Sigmoid colon (tissue), 7 donors: ENCODE results near the gene GIMAP5. TPM values are rescaled to one million over a fixed set of nuclear protein-coding genes. Genes with fewer than 3 reads are reported as not detected.
A peak's percentile ranks its signal among the peaks of the same experiment; 100 is the strongest.

ENCODE experiments used
- DNase-seq: peaks from one replicate; pipeline ENCODE4 v3.0.0-alpha.2; 2019
- H3K27ac ChIP-seq, 4 donors: fragments of 200-600 bp; sonication (generic); one replicate each; pipeline ENCODE4 v1.5.1; 2016 to 2019; ENCODE audit warnings: mild to moderate bottlenecking in 1 of 4
- H3K27me3 ChIP-seq, 3 donors: fragments of 200-600 bp; sonication (generic); one replicate each; pipeline ENCODE4 v1.5.1; 2019; ENCODE audit warnings: mild to moderate bottlenecking in 1 of 3
- H3K36me3 ChIP-seq, 4 donors: fragments of 200-600 bp; sonication (generic); one replicate each; pipeline ENCODE4 v1.5.1; 2016 to 2019
- H3K4me1 ChIP-seq, 4 donors: fragments of 200-600 bp; sonication (generic); one replicate each; pipeline ENCODE4 v1.5.1; 2017 to 2019
- H3K4me3 ChIP-seq, 4 donors: fragments of 200-600 bp; sonication (generic); one replicate each; pipeline ENCODE4 v1.5.1; 2017 to 2019; ENCODE audit warnings: mild to moderate bottlenecking in 2 of 4, moderate library complexity in 1 of 4
- H3K9me3 ChIP-seq, 4 donors: fragments of 200-600 bp in 3 of 4; sonication (generic) in 3 of 4; one replicate each; pipeline versions ENCODE4 v1.5.1 to v1.6.1; 2013 to 2019
- EP300 ChIP-seq, 4 donors: sonication (generic); formaldehyde crosslinking; IDR thresholded peaks; one replicate each; pipeline ENCODE4 v1.6.1; 2017; ENCODE audit warnings: antibody characterized with exemption in 4 of 4
- POLR2A ChIP-seq, 2 donors: fragments of 450-650 bp; IDR thresholded peaks; one replicate each; pipeline ENCODE4 v1.6.1; 2016; ENCODE audit warnings: antibody characterized with exemption in 2 of 2, mild to moderate bottlenecking in 2 of 2, moderate library complexity in 2 of 2
- POLR2AphosphoS5 ChIP-seq, 4 donors: sonication (generic); formaldehyde crosslinking; IDR thresholded peaks; one replicate each; pipeline ENCODE4 v1.6.1; 2017; ENCODE audit warnings: antibody characterized with exemption in 4 of 4
- WGBS, 2 donors: extraction: QIAGEN DNeasy Blood & Tissue Kit; methylation state at CpG; one replicate each; pipeline ENCODE4 v1.1.7; 2013; 5-methylcytosine and 5-hydroxymethylcytosine counted together
- intact Hi-C: fragments of 100-400 bp; cut with DNase I; formaldehyde crosslinking; loops from one replicate; pipeline ENCODE4 v1.15.1; 2023
- polyA plus RNA-seq, 3 donors: library from polyadenylated mRNA; stranded (reverse); fragments of 200-250 nt; gene quantifications; one replicate each; pipeline ENCODE4 v1.2.3, GENCODE V29; 2013
- total RNA-seq, 4 donors: library from RNA; depleted of rRNA; stranded (reverse); fragments of >200 nt; gene quantifications; one replicate each; pipeline ENCODE4 v1.1.0, GENCODE V29; 2016
- TF ChIP-seq, protein P1 (sequence below), 4 experiments: fragments of 450-650 bp in 3 of 4; fragments of 200-600 bp in 1 of 4; IDR thresholded peaks; one replicate each; pipeline ENCODE4 v1.5.1; 2016 to 2019; ENCODE audit warnings: antibody characterized with exemption in 4 of 4, mild to moderate bottlenecking in 3 of 4, moderate library complexity in 2 of 4
- donor health status: healthy with polysubstance abuse.
- donor health status: Bipolar disorder and iron deficiency.
- donor health status: healthy.

Gene GIMAP5
- total and polyA plus RNA-seq, 7 donors = 7.9 to 39.4 (median 17.7) TPM

DNA sequence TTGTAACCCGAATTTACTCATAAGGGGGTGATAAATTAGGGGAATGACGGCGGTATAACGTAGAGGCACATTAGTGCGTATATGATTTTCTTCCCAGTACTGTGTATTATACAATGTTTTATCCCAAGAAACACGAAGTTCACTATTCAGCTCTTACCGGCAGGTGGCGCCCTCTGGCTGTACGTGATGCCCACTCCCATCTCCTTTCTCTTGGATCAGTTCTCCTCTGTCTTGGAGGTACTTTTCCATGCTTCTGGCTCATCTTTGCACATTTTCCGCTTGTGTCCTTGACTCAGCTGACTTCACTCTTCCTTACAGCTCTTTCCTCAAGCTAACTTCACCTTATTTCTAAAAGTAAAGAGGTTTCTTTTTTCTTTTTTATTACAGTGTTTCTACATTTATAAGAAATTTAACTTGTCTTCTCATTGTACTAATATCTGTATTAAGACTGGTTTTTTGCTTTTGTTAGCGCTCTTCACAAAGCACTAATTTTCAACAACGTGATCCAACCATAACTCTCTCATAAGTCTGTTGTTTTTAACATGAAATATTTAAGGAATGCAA lies 41.6 kb downstream of the GIMAP5 start:
- DNase-seq = peak; percentile 90
- peaks cover 0 to 18% (median 8%) of the 10 kb centered on the region in 4 donors for H3K4me1 ChIP-seq
- TF ChIP-seq, protein P1, sequence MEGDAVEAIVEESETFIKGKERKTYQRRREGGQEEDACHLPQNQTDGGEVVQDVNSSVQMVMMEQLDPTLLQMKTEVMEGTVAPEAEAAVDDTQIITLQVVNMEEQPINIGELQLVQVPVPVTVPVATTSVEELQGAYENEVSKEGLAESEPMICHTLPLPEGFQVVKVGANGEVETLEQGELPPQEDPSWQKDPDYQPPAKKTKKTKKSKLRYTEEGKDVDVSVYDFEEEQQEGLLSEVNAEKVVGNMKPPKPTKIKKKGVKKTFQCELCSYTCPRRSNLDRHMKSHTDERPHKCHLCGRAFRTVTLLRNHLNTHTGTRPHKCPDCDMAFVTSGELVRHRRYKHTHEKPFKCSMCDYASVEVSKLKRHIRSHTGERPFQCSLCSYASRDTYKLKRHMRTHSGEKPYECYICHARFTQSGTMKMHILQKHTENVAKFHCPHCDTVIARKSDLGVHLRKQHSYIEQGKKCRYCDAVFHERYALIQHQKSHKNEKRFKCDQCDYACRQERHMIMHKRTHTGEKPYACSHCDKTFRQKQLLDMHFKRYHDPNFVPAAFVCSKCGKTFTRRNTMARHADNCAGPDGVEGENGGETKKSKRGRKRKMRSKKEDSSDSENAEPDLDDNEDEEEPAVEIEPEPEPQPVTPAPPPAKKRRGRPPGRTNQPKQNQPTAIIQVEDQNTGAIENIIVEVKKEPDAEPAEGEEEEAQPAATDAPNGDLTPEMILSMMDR (IDR thresholded peaks at IDR 0.05) = peak; percentile 69 to 90 (median 85)
- no peak for TF ChIP-seq POLR2AphosphoS5 (IDR thresholded peaks at IDR 0.05)
- WGBS, 2 donors = 9% methylated on average over 12 of the region's 12 CpGs
- no peak overlapping the region for H3K27ac ChIP-seq
- intact Hi-C loops = loop anchor here (2.0 to 5.0 kb wide), 3 partner anchors 98 to 228 kb away; no protein-coding TSS in a partner anchor
- no peak overlapping the region for H3K4me3 ChIP-seq
- no peaks in the 10 kb centered on the region for H3K36me3 ChIP-seq
- no peaks in the 10 kb centered on the region for H3K27me3 ChIP-seq
- no peaks in the 10 kb centered on the region for H3K9me3 ChIP-seq

DNA sequence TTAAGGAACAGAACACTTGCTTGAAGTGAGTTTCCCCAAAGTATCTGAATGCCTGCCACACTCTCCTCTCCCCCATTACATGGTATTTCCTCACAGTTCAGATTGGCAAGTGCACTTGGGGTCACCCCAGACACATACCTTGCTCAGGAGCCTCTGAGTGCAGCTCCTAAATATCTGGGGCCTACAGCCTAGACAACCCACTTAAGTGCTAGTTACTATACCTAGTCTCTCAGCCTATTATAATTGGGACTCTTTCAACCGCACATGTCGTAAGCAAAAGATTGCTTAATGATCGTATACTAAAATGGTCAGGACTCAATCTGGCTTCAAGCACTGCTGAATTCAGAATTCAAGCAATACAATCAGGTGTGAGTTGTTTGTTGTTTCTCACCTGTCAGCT lies 43.1 kb downstream of the GIMAP5 start:
- Histone ChIP-seq H3K36me3 (no peaks in the 10 kb centered on the region), H3K4me1 (peaks cover 0 to 26% (median 8%) of the 10 kb centered on the region in 4 donors), H3K9me3 (no peaks in the 10 kb centered on the region), H3K27ac (no peak overlapping the region), H3K4me3 (no peak overlapping the region), H3K27me3 (no peaks in the 10 kb centered on the region)
- DNase-seq = no peak
- intact Hi-C loops = no loop called here
- TF ChIP-seq POLR2AphosphoS5 (IDR thresholded peaks at IDR 0.05) (no peak), EP300 (IDR thresholded peaks at IDR 0.05) (no peak), POLR2A (IDR thresholded peaks at IDR 0.05) (no peak)
- TF ChIP-seq, protein P1 (IDR thresholded peaks at IDR 0.05) = no peak
- WGBS, 2 donors = 15 to 65% methylated on average over 3 of the region's 3 CpGs

DNA sequence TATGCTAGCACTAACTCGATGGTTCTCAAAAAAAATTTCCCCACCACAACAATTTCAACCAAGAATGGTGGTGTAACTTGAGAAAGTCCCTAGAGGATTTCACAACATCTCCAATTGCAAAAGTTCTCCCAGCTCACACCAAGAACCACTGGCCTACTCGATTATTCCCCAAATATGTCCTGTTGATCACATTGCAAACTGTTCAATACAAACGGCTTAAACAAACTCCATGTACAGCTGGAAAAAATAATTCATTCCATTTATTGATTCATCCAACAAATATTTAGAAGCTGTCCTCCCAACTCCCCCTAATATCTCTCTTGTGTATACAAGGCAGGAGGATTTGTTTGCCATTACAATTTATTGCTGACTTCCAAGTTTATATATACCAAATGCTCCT lies 43.9 kb downstream of the GIMAP5 start:
- peaks cover 0 to 34% (median 8%) of the 10 kb centered on the region in 4 donors for H3K4me1 ChIP-seq
- DNase-seq = no peak
- TF ChIP-seq POLR2A (IDR thresholded peaks at IDR 0.05) (no peak), POLR2AphosphoS5 (IDR thresholded peaks at IDR 0.05) (no peak), EP300 (IDR thresholded peaks at IDR 0.05) (no peak)
- TF ChIP-seq, protein P1 (IDR thresholded peaks at IDR 0.05) = no peak
- WGBS, 2 donors = 55% methylated on average over 3 of the region's 3 CpGs
- no peaks in the 10 kb centered on the region for H3K9me3 ChIP-seq
- no peaks in the 10 kb centered on the region for H3K27me3 ChIP-seq
- H3K4me3 ChIP-seq = no peak overlapping the region
- no peak overlapping the region for H3K27ac ChIP-seq
- intact Hi-C loops = no loop called here
- H3K36me3 ChIP-seq = no peaks in the 10 kb centered on the region

DNA sequence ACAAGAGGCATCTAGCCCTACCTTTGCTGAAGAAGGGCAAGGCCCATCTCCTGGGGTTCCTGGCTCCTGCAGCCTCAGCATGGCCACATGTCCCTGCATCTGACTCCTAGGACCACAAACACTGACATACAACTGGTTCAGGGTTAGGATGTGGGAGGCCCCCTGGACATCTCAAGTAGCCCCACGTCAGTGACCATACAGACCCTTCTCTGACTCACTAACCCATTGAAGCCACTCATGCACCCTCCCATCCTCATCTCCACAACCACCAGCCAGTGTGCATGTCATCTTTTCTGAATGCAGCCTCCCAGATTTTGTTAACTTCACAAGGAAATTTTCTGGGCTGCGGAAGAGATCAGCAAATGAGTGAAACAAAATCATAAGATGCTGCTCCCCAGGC lies 44.7 kb downstream of the GIMAP5 start:
- H3K4me3 ChIP-seq = no peak overlapping the region
- no peaks in the 10 kb centered on the region for H3K36me3 ChIP-seq
- no peaks in the 10 kb centered on the region for H3K27me3 ChIP-seq
- H3K4me1 ChIP-seq = peaks cover 0 to 38% (median 8%) of the 10 kb centered on the region in 4 donors
- WGBS, 2 donors = 87 to 88% methylated on average over 2 of the region's 2 CpGs
- TF ChIP-seq EP300 (IDR thresholded peaks at IDR 0.05) (no peak), POLR2AphosphoS5 (IDR thresholded peaks at IDR 0.05) (no peak), POLR2A (IDR thresholded peaks at IDR 0.05) (no peak)
- TF ChIP-seq, protein P1 (IDR thresholded peaks at IDR 0.05) = no peak
- no peaks in the 10 kb centered on the region for H3K9me3 ChIP-seq
- no peak for DNase-seq
- peak overlapping the region in 1 of 4 donors; percentile 9 for H3K27ac ChIP-seq
- intact Hi-C loops = no loop called here
